IMR-90 (cell line): ENCODE results near the gene PIEZO2. TPM values are rescaled to one million over a fixed set of nuclear protein-coding genes. Genes with fewer than 3 reads are reported as not detected.

Experiments
- ATAC-seq: fragments of 200-7000 bp; cut with Tn5 transposase; 2 replicates; pipeline ENCODE4 v1.9.1; 2020; ENCODE audit warnings: low read depth, mild to moderate bottlenecking, moderate library complexity
- BruUV-seq: library from RNA; stranded (reverse); fragments of 400-500 nt; replicated peaks from 2 replicates; lab custom pipeline; 2021; lab: Mats Ljungman, UMichigan
- CTCF ChIA-PET: fragments of 300-600 bp; formaldehyde crosslinking; extraction: SDS; loops from one replicate; lab custom pipeline; 2021; ENCODE audit warnings: antibody characterized with exemption; lab: Yijun Ruan, JAX
- POLR2A ChIA-PET: fragments of 300-600 bp; sonication (Branson Sonifier 250); formaldehyde crosslinking; loops from one replicate; lab custom pipeline; 2022; ENCODE audit warnings: antibody characterized with exemption; ENCODE audit not compliant: unreplicated experiment; lab: Charles Lee
- DNase-seq: peaks from one replicate; pipeline ENCODE4 v3.0.0; 2013
- H2AFZ ChIP-seq: replicated peaks from 2 replicates; pipeline ENCODE3; 2013; ENCODE audit warnings: low read length, mild to moderate bottlenecking; ENCODE audit not compliant: poor library complexity
- H2AK5ac ChIP-seq: 2 replicates; pipeline ENCODE4 v1.6.1; 2013; ENCODE audit warnings: low read depth, low read length, inconsistent platforms
- H2AK9ac ChIP-seq: replicated peaks from 2 replicates; pipeline ENCODE3; 2013; ENCODE audit warnings: mild to moderate bottlenecking, low read depth, low read length, moderate library complexity; ENCODE audit not compliant: poor library complexity
- H2BK120ac ChIP-seq: 2 replicates; pipeline ENCODE4 v1.6.1; 2013; ENCODE audit warnings: low read depth, low read length, inconsistent platforms
- H2BK15ac ChIP-seq: 3 replicates; pipeline ENCODE4 v1.6.1; 2013; ENCODE audit warnings: low read depth, low read length, inconsistent platforms
- H2BK20ac ChIP-seq: 2 replicates; pipeline ENCODE4 v1.6.1; 2013; ENCODE audit warnings: low read depth, mild to moderate bottlenecking, inconsistent platforms, low read length, moderate library complexity
- H2BK5ac ChIP-seq: 2 replicates; pipeline ENCODE4 v1.6.1; 2013; ENCODE audit warnings: mild to moderate bottlenecking, low read depth, low read length, inconsistent platforms; ENCODE audit not compliant: poor library complexity, severe bottlenecking
- H3K14ac ChIP-seq: replicated peaks from 2 replicates; pipeline ENCODE4 v1.6.1; 2013; ENCODE audit warnings: low read depth, low read length, inconsistent platforms
- H3K18ac ChIP-seq: 2 replicates; pipeline ENCODE4 v1.6.1; 2013; ENCODE audit warnings: low read depth, low read length, control low read depth
- H3K23ac ChIP-seq: 2 replicates; pipeline ENCODE4 v1.6.1; 2013; ENCODE audit warnings: low read depth, low read length, inconsistent platforms
- H3K27ac ChIP-seq: 2 replicates; pipeline ENCODE4 v1.5.1; 2013; ENCODE audit warnings: mild to moderate bottlenecking, control low read depth, low read length; ENCODE audit not compliant: insufficient read depth
- H3K27me3 ChIP-seq: 2 replicates; pipeline ENCODE4 v1.6.1; 2013; ENCODE audit warnings: low read length; ENCODE audit not compliant: control insufficient read depth, insufficient read depth
- H3K36me3 ChIP-seq: 2 replicates; pipeline ENCODE4 v1.6.1; 2013; ENCODE audit warnings: low read length, mixed read lengths; ENCODE audit not compliant: control insufficient read depth, insufficient read depth
- H3K4ac ChIP-seq: 2 replicates; pipeline ENCODE4 v1.6.1; 2013; ENCODE audit warnings: low read depth, low read length, inconsistent platforms
- H3K4me1 ChIP-seq: 2 replicates; pipeline ENCODE4 v1.6.1; 2013; ENCODE audit warnings: low read length, mixed read lengths; ENCODE audit not compliant: control insufficient read depth, insufficient read depth
- H3K4me2 ChIP-seq: 2 replicates; pipeline ENCODE4 v1.6.1; 2013; ENCODE audit warnings: low read depth, mild to moderate bottlenecking, control low read depth, low read length, moderate library complexity
- H3K4me3 ChIP-seq: 2 replicates; pipeline ENCODE4 v1.5.1; 2013; ENCODE audit warnings: low read depth, mild to moderate bottlenecking, control low read depth, low read length, moderate library complexity; ENCODE audit not compliant: insufficient read depth
- H3K56ac ChIP-seq: 2 replicates; pipeline ENCODE4 v1.6.1; 2013; ENCODE audit warnings: low read length, inconsistent platforms; ENCODE audit not compliant: insufficient read depth; ENCODE audit errors: extremely low read depth
- H3K79me1 ChIP-seq, 2 experiments: 2 replicates each; pipeline ENCODE4 v1.6.1; 2013; ENCODE audit warnings: low read length in 2 of 2, inconsistent platforms in 1 of 2, low read depth in 1 of 2
- H3K9ac ChIP-seq: 2 replicates; pipeline ENCODE4 v1.6.1; 2013; ENCODE audit warnings: low read depth, low read length, control low read depth
- H3K9me1 ChIP-seq: 2 replicates; pipeline ENCODE4 v1.6.1; 2013; ENCODE audit warnings: low read length, inconsistent platforms; ENCODE audit not compliant: insufficient read depth
- H3K9me3 ChIP-seq: 2 replicates; pipeline ENCODE4 v1.6.1; 2013; ENCODE audit warnings: low read length; ENCODE audit not compliant: control insufficient read depth, insufficient read depth
- H4K20me1 ChIP-seq: 2 replicates; pipeline ENCODE4 v1.6.1; 2013; ENCODE audit warnings: low read length, inconsistent platforms; ENCODE audit not compliant: insufficient read depth
- H4K5ac ChIP-seq: 2 replicates; pipeline ENCODE4 v1.6.1; 2013; ENCODE audit warnings: mild to moderate bottlenecking, low read depth, low read length, control low read depth
- H4K8ac ChIP-seq, 2 experiments: 2 replicates each; pipeline ENCODE4 v1.6.1; 2013; ENCODE audit warnings: low read depth in 2 of 2, low read length in 2 of 2, control low read depth in 1 of 2, inconsistent platforms in 1 of 2
- H4K91ac ChIP-seq: 2 replicates; pipeline ENCODE4 v1.6.1; 2013; ENCODE audit warnings: low read depth, low read length, inconsistent platforms; ENCODE audit not compliant: insufficient read depth
- RAD21 ChIP-seq: IDR thresholded peaks from 2 replicates; pipeline ENCODE4 v1.6.1; 2012; ENCODE audit warnings: low read length, improper control_type of control experiment
- RFX5 ChIP-seq: IDR thresholded peaks from 2 replicates; pipeline ENCODE4 v1.8.0; 2012; ENCODE audit warnings: low read depth, mild to moderate bottlenecking, low read length, moderate library complexity
- WGBS, 2 experiments: methylation state at CpG; one replicate each; pipeline versions ENCODE4 v1.1.5 to v1.1.7; 2013; ENCODE audit warnings: missing lambda C conversion rate in 2 of 2; ENCODE audit not compliant: insufficient read length in 1 of 2; ENCODE audit errors: extremely low coverage in 2 of 2; 5-methylcytosine and 5-hydroxymethylcytosine counted together
- dilution Hi-C: fragments of 300-500 bp; cut with HindIII; formaldehyde crosslinking; loops from one replicate; pipeline ENCODE4 v1.14.3; 2018; ENCODE audit warnings: low sequenced_read_pairs; ENCODE audit not compliant: unreplicated experiment
- in situ Hi-C: fragments of 300-500 bp; cut with MboI; formaldehyde crosslinking; loops from 3 replicates; pipeline ENCODE4 v1.14.3; 2019; ENCODE audit warnings: low sequenced_read_pairs, inconsistent platforms, mixed read lengths
- intact Hi-C: fragments of 100-400 bp; cut with micrococcal nuclease; formaldehyde crosslinking; loops from 2 replicates; pipeline ENCODE4 v1.10.0; 2022
- polyA plus RNA-seq, 3 experiments: library from polyadenylated mRNA; depleted of rRNA; stranded (reverse); fragments of >200 nt; gene quantifications; 2 replicates each; pipeline ENCODE4 v1.2.3, GENCODE V29; 2012; ENCODE audit warnings: low replicate concordance in 1 of 3
- total RNA-seq: library from RNA; depleted of rRNA; stranded (reverse); fragments of >200 nt; gene quantifications from 2 replicates; pipeline ENCODE4 v1.2.3, GENCODE V29; 2012
- TF ChIP-seq, protein P1 (sequence below): fragments of 150-350 bp; IDR thresholded peaks from 2 replicates; pipeline ENCODE4 v1.6.1; 2017; ENCODE audit warnings: mild to moderate bottlenecking, antibody characterized with exemption, low read length, low read depth
- TF ChIP-seq, protein P2 (sequence below): conservative IDR thresholded peaks from 2 replicates; pipeline ENCODE4 v1.5.1; 2012; ENCODE audit warnings: mild to moderate bottlenecking, low read depth, low read length, improper control_type of control experiment
- TF ChIP-seq, protein P3 (sequence below): fragments of 150-350 bp; IDR thresholded peaks from 2 replicates; pipeline ENCODE4 v1.6.1; 2016; ENCODE audit warnings: low read depth, mild to moderate bottlenecking, low read length, moderate library complexity, borderline replicate concordance

The PIEZO2 gene
- total and polyA plus RNA-seq, 2 of the 4 experiments (the other 2 are of a cell fraction), result 2.4 to 4.1 TPM

DNA sequence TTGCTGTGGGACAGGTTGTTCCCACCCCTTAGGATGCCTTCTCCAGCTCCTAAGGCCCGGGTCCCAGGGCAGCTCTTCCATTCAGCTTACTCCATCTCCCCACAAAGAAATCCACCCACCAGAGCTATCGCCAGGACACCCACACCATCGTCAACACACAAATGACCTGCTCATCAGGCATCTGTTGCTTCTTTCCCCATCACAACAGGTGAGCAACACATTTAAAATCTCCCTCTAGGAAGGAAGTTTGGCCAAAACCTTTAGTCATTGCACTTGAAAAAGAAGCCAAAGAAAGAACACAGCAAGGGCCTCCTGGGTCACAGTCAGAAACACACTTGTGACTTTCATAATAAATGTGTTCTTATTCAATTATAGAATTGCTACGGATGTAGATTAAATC is 289.0 kb downstream of the PIEZO2 start:
- no peak overlapping the region for H2AK9ac ChIP-seq
- H3K9ac ChIP-seq, result no peak overlapping the region
- peak overlapping the region; percentile 37; the same call in 1 of the 2 replicates for H3K27ac ChIP-seq
- H4K8ac ChIP-seq, result peak overlapping the region in 1 of 2 experiments; percentile 67; a peak in 2 of 4 replicates
- peak overlapping the region; percentile 52; the same call in 1 of the 2 replicates for H3K18ac ChIP-seq
- H2AFZ ChIP-seq, result peak overlapping the region; percentile 17
- peaks cover 4% of the 10 kb centered on the region for H3K36me3 ChIP-seq
- dilution Hi-C loops (no loop called here), in situ Hi-C loops (no loop called here), intact Hi-C loops (loop anchor here (5.0 kb wide), 1 partner anchor 67 kb away; no protein-coding TSS in a partner anchor)
- peak overlapping the region; percentile 87 for H2BK120ac ChIP-seq
- peak overlapping the region; percentile 92 for H2BK20ac ChIP-seq
- peaks cover 13% of the 10 kb centered on the region for H3K4me1 ChIP-seq
- peak overlapping the region; percentile 72; the same call in 2 of the 3 replicates for H2BK15ac ChIP-seq
- peaks cover 6% of the 10 kb centered on the region for H3K9me3 ChIP-seq
- DNase-seq (no peak), ATAC-seq (no peak)
- no peak overlapping the region for H3K4me3 ChIP-seq
- H3K14ac ChIP-seq, result peak overlapping the region; percentile 88; the same call in 1 of the 2 replicates
- H4K91ac ChIP-seq, result peak overlapping the region; percentile 69
- H4K20me1 ChIP-seq, result no peaks in the 10 kb centered on the region
- no peak overlapping the region for H3K4me2 ChIP-seq
- H3K79me1 ChIP-seq, result 0 out of 4 replicates have a peak, but pooled peaks cover 0 to 3% of the 10 kb centered on the region in 2 experiments
- peak overlapping the region; percentile 95 for H2AK5ac ChIP-seq
- peak overlapping the region; percentile 50 for H3K23ac ChIP-seq
- BruUV-seq, result no TSS peak
- ChIA-PET POLR2A (no interaction called here), CTCF (interaction anchor here (0.6 kb wide), 1 partner anchor 254 kb away, joined by 3 read pairs; no protein-coding TSS in a partner anchor)
- H3K27me3 ChIP-seq, result no peaks in the 10 kb centered on the region
- H3K4ac ChIP-seq, result peak overlapping the region; percentile 87
- TF ChIP-seq, protein P1, sequence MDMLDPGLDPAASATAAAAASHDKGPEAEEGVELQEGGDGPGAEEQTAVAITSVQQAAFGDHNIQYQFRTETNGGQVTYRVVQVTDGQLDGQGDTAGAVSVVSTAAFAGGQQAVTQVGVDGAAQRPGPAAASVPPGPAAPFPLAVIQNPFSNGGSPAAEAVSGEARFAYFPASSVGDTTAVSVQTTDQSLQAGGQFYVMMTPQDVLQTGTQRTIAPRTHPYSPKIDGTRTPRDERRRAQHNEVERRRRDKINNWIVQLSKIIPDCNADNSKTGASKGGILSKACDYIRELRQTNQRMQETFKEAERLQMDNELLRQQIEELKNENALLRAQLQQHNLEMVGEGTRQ, result no peak
- TF ChIP-seq, protein P2, sequence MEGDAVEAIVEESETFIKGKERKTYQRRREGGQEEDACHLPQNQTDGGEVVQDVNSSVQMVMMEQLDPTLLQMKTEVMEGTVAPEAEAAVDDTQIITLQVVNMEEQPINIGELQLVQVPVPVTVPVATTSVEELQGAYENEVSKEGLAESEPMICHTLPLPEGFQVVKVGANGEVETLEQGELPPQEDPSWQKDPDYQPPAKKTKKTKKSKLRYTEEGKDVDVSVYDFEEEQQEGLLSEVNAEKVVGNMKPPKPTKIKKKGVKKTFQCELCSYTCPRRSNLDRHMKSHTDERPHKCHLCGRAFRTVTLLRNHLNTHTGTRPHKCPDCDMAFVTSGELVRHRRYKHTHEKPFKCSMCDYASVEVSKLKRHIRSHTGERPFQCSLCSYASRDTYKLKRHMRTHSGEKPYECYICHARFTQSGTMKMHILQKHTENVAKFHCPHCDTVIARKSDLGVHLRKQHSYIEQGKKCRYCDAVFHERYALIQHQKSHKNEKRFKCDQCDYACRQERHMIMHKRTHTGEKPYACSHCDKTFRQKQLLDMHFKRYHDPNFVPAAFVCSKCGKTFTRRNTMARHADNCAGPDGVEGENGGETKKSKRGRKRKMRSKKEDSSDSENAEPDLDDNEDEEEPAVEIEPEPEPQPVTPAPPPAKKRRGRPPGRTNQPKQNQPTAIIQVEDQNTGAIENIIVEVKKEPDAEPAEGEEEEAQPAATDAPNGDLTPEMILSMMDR, result no peak
- TF ChIP-seq RAD21 (no peak), RFX5 (no peak)
- TF ChIP-seq, protein P3, sequence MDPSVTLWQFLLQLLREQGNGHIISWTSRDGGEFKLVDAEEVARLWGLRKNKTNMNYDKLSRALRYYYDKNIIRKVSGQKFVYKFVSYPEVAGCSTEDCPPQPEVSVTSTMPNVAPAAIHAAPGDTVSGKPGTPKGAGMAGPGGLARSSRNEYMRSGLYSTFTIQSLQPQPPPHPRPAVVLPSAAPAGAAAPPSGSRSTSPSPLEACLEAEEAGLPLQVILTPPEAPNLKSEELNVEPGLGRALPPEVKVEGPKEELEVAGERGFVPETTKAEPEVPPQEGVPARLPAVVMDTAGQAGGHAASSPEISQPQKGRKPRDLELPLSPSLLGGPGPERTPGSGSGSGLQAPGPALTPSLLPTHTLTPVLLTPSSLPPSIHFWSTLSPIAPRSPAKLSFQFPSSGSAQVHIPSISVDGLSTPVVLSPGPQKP, result no peak
- no peak overlapping the region for H2BK5ac ChIP-seq
- WGBS, 2 experiments, result no CpG with 5 or more reads among the region's 4 CpGs
- H4K5ac ChIP-seq, result no peak overlapping the region
- peaks cover 4% of the 10 kb centered on the region for H3K9me1 ChIP-seq
- no peak overlapping the region for H3K56ac ChIP-seq
